Lower lobe of right lung (tissue), 2 donors: Measurements from ENCODE around the gene CFAP20. TPM values are rescaled to one million over a fixed set of nuclear protein-coding genes. Genes with fewer than 3 reads are reported as not detected.

Experiments
- ATAC-seq, 2 donors: fragments of 200-7000 bp; cut with Tn5 transposase; one replicate each; pipeline ENCODE4 v1.9.1; 2020 to 2022; ENCODE audit warnings: mild to moderate bottlenecking in 2 of 2, moderate library complexity in 2 of 2
- DNase-seq: peaks from one replicate; pipeline ENCODE4 v3.0.0-alpha.2; 2020
- H3K27ac ChIP-seq: fragments of 200-600 bp; one replicate; pipeline ENCODE4 v1.8.0; 2022
- H3K27me3 ChIP-seq: fragments of 200-600 bp; one replicate; pipeline ENCODE4 v1.8.0; 2022; ENCODE audit warnings: low read depth
- H3K36me3 ChIP-seq: fragments of 200-600 bp; one replicate; pipeline ENCODE4 v1.8.0; 2022; ENCODE audit warnings: mild to moderate bottlenecking
- H3K4me1 ChIP-seq: fragments of 200-600 bp; one replicate; pipeline ENCODE4 v1.8.0; 2022
- H3K4me3 ChIP-seq: fragments of 200-600 bp; one replicate; pipeline ENCODE4 v1.8.0; 2022; ENCODE audit warnings: mild to moderate bottlenecking
- H3K9me3 ChIP-seq: fragments of 200-600 bp; one replicate; pipeline ENCODE4 v1.8.0; 2022
- intact Hi-C: fragments of 100-400 bp; cut with DNase I; formaldehyde crosslinking; loops from one replicate; pipeline ENCODE4 v1.11.0; 2022
- long read RNA-seq: library from polyadenylated mRNA; unstranded; transcript quantifications from one replicate; pipeline ENCODE4 v2.0.0, GENCODE V29; 2021
- total RNA-seq: library from RNA; stranded (reverse); fragmentation: NEBNext Ultra II Directional; extraction: Animal tissue kit (Norgen Biotek cat#: 25700); gene quantifications from one replicate; pipeline ENCODE4 v1.2.1, GENCODE V29; 2021
- TF ChIP-seq, protein P1 (sequence below): fragments of 200-600 bp; IDR thresholded peaks from one replicate; pipeline ENCODE4 v1.8.0; 2022; ENCODE audit warnings: antibody characterized with exemption, mild to moderate bottlenecking
- donor health status: DM: no; HTN: yes; CAD: no; lungs with severe emphysema.

The CFAP20 gene
- 21.7 TPM for total RNA-seq
- long read RNA-seq, transcript CFAP20-201 (6 exons, 1,354 nt) = major isoform, 23 of 23 reads
- long read RNA-seq, partial matches to known transcripts = 0 of 23 reads
- long read RNA-seq, other reads (novel, unspliced or antisense) = 0 of 23 reads

DNA sequence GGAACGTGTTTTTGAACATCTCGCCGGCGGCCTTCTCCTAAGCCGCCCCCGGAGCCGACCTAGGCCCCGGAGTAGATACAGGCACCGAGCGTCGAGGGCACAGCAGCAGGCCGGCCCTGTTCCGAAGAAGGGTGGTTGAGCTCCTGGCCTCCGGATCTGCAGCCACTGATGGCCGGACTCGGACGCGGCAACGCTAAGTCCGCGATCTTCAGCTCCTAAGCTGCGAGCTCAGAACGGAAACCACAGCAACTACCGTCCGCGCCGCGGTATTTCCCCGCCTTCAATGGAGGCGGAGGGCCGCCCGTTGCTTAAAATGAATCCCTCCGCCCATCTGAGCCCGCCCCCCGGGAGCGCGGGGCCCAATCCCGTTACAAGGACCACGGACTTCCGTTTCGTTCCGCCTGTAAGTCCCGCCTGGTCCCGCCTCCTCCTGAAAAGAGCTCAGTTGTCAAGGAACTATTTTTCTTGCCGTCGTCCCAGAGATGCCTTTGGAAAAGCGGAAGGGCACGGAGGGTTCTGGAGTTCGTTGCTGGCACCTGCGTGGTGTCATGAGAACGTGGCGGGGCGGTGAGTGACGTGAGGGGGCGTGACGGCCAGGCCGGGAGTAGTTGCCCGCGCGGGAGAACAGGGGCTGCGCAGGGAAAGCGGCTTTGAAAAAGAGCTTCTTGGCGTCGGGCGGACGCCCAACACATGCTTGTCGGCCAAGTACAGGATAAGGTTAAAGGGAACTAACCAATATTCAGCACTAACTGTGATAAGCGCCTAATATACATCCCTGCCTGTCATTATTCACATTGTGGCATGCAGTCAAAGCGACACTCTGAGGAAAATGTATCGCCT lies at the start of gene CFAP20:
CFAP20 (minus strand) TSS at position 285 of the 840 bp plus-strand sequence; CDS start at position 19, 266 bp downstream.
- intact Hi-C loops = loop anchor here (10.0 kb wide), 1 partner anchor 105 kb away; the partner anchor contains the start of gene MMP15
- Histone ChIP-seq H3K36me3 (no peaks in the 10 kb centered on the region), H3K4me1 (peaks cover 34% of the 10 kb centered on the region), H3K4me3 (peak within 1 kb of the TSS; percentile 76), H3K27ac (peak within 1 kb of the TSS; percentile 85), H3K9me3 (no peaks in the 10 kb centered on the region), H3K27me3 (no peaks in the 10 kb centered on the region)
- ATAC-seq (peak; percentile 98 to 99), DNase-seq (peak; percentile 99)
- TF ChIP-seq, protein P1, sequence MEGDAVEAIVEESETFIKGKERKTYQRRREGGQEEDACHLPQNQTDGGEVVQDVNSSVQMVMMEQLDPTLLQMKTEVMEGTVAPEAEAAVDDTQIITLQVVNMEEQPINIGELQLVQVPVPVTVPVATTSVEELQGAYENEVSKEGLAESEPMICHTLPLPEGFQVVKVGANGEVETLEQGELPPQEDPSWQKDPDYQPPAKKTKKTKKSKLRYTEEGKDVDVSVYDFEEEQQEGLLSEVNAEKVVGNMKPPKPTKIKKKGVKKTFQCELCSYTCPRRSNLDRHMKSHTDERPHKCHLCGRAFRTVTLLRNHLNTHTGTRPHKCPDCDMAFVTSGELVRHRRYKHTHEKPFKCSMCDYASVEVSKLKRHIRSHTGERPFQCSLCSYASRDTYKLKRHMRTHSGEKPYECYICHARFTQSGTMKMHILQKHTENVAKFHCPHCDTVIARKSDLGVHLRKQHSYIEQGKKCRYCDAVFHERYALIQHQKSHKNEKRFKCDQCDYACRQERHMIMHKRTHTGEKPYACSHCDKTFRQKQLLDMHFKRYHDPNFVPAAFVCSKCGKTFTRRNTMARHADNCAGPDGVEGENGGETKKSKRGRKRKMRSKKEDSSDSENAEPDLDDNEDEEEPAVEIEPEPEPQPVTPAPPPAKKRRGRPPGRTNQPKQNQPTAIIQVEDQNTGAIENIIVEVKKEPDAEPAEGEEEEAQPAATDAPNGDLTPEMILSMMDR = no peak

DNA sequence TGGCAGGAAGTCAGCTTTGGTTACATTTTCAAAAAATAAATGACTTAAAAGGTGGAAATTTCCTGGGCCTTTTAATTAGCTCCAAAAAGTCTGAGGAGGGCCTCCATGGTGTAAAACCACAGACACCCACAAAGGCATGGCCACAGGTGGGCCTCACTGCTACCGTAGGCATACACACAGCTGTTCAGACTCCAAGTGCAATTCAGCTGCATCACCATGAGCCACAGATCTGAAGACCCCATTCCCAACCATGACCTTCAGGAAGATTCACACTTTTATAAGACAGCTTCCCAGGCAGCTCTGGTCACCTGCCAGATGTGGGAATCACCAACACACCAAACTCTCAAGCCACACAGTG lies 48.2 kb upstream of the CFAP20 start:
- peaks cover 65% of the 10 kb centered on the region for H3K36me3 ChIP-seq
- no peaks in the 10 kb centered on the region for H3K9me3 ChIP-seq

DNA sequence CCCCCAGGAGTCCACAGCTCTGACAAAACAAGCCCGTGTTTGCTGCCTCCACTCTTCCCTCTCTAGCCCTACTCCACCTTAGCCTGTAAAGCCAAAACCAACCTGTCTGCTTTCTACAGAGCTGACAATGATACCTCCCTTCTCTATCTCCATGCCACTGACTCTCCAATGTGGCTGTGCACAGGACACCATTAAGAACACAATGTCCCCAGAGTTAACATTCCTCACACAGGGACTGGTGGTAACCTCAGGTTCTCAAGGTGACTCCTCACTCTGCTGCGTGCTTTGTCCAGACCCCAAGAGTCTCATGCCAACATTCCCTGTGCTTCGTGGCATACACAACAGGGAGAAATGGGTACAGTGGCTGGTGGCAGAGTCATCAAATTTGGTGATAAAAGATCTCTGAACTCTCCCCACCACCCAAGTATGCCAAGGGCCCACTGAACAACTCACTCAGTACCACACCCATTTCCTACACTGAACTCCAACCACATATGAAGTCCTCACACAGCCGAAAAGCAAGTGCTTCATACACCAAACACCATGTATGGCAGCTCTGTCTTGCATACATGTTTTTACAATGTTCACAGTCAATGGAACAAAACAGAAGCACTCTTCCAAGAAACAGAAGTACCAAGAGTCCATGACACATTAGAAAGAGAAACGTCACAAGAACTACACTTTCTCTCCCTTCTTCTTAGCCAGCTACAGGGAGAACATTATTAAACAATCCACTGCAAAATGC lies 47.6 kb upstream of the CFAP20 start:
- TF ChIP-seq, protein P1 = no peak
- DNase-seq (no peak), ATAC-seq (no peak)
- Histone ChIP-seq H3K36me3 (peaks cover 68% of the 10 kb centered on the region), H3K27me3 (no peaks in the 10 kb centered on the region), H3K4me3 (no peak overlapping the region), H3K4me1 (no peaks in the 10 kb centered on the region), H3K27ac (no peak overlapping the region), H3K9me3 (no peaks in the 10 kb centered on the region)
- intact Hi-C loops = no loop called here

More for the DNA sequence above, 48.2 kb upstream of the CFAP20 start:
- ATAC-seq (no peak), DNase-seq (no peak)
- Histone ChIP-seq H3K4me3 (no peak overlapping the region), H3K4me1 (no peaks in the 10 kb centered on the region), H3K27me3 (no peaks in the 10 kb centered on the region), H3K27ac (no peak overlapping the region)
- intact Hi-C loops = no loop called here
- TF ChIP-seq, protein P1 = no peak

DNA sequence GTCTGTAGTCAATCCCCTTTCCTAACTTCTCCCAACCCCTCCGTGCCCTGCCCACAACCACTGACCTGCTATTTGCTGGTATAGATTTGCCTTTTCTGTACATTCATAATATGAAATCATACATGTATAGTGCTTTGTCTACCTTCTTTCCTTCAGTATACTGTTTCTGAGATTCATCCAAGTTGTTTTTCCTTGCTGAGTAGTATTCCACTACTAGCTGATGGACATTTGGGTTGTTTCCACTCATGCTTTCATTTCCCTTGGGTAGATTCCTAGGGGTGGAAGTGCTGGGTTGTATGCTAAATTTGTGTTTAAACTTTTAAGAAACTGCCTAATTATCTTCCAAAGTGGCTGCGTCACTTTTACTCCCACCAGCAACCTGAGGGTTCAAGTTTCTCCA lies 41.0 kb upstream of the CFAP20 start:
- H3K4me3 ChIP-seq = no peak overlapping the region
- DNase-seq (no peak), ATAC-seq (no peak)
- no peak overlapping the region for H3K27ac ChIP-seq
- intact Hi-C loops = no loop called here
- H3K4me1 ChIP-seq = no peaks in the 10 kb centered on the region
- no peaks in the 10 kb centered on the region for H3K9me3 ChIP-seq
- no peaks in the 10 kb centered on the region for H3K27me3 ChIP-seq
- H3K36me3 ChIP-seq = peaks cover 92% of the 10 kb centered on the region
- TF ChIP-seq, protein P1 = no peak

DNA sequence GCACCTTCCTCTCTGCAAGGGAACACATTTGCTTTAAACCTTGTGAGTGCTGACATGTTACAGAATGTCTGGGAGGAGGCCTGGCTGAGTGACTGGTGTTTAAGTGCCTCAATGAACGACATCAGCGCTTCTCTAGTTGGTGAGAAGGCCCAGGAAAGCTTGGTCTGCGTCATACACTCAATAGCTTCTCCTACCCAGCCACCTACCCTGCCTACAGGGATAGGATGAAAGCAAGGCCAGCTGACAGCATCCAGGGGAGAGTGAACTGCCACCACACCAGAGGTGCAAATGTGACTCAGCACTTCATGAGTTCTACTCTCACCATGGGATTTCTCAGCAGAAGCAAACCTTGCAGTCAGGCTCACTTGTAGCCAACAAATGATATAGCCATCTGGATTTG lies 31.7 kb upstream of the CFAP20 start:
- TF ChIP-seq, protein P1 = no peak
- no peak overlapping the region for H3K4me3 ChIP-seq
- intact Hi-C loops = no loop called here
- H3K36me3 ChIP-seq = peaks cover 75% of the 10 kb centered on the region
- no peaks in the 10 kb centered on the region for H3K4me1 ChIP-seq
- H3K9me3 ChIP-seq = no peaks in the 10 kb centered on the region
- no peak for DNase-seq
- no peak for ATAC-seq
- no peaks in the 10 kb centered on the region for H3K27me3 ChIP-seq
- no peak overlapping the region for H3K27ac ChIP-seq
